ENCODE results near the gene SCT.

DNA sequence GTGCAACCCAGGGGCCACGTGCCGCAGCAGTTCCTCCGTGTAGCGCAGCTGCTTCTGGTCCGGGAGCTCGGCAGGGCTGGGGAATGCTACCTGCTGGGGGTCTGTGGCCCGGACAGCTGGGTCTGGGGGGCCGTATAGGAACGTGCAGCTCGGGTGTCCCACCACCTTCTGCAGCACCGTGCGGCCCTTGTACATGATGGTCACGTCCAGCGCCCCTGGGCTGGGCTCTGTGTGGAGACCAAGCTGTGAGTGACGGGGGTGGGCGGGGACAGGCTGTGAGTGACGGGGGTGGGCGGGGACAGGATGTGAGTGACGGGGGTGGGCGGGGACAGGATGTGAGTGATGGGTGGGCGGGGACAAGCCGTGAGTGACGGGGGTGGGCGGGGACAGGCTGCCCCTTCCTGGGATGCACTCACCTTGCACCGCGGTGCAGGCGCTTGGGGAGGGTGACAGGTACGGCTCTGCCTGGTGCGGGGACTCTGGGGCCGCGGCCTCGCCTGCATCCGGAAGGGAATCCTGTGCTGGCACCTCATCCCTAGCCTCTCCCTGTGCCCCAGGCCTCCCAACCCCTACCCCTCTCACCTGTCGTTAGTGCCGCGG, 13.5 kb downstream of the SCT start:
- TF ChIP-seq, protein P1, sequence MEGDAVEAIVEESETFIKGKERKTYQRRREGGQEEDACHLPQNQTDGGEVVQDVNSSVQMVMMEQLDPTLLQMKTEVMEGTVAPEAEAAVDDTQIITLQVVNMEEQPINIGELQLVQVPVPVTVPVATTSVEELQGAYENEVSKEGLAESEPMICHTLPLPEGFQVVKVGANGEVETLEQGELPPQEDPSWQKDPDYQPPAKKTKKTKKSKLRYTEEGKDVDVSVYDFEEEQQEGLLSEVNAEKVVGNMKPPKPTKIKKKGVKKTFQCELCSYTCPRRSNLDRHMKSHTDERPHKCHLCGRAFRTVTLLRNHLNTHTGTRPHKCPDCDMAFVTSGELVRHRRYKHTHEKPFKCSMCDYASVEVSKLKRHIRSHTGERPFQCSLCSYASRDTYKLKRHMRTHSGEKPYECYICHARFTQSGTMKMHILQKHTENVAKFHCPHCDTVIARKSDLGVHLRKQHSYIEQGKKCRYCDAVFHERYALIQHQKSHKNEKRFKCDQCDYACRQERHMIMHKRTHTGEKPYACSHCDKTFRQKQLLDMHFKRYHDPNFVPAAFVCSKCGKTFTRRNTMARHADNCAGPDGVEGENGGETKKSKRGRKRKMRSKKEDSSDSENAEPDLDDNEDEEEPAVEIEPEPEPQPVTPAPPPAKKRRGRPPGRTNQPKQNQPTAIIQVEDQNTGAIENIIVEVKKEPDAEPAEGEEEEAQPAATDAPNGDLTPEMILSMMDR (IDR thresholded peaks at IDR 0.05; ENCODE audit: low read depth, low read length): no peak
- no peak for TF ChIP-seq EZH2phosphoT487 (IDR thresholded peaks at IDR 0.05; ENCODE audit: low read depth)

All from OCI-LY3 (cell line).